HUDEP-2 (cell line): ENCODE measurements around the gene DYNC1I1.

Source experiments
- DNase-seq, 76 experiments: peaks; one replicate each; lab custom pipeline; 2025; ENCODE audit not compliant: unreplicated experiment in 76 of 76; lab: John Stamatoyannopoulos, UW

Gene DYNC1I1

GRCh38 chr7:96118449-96119001, 346.2 kb downstream of the DYNC1I1 start:
- no peak for DNase-seq

DNA sequence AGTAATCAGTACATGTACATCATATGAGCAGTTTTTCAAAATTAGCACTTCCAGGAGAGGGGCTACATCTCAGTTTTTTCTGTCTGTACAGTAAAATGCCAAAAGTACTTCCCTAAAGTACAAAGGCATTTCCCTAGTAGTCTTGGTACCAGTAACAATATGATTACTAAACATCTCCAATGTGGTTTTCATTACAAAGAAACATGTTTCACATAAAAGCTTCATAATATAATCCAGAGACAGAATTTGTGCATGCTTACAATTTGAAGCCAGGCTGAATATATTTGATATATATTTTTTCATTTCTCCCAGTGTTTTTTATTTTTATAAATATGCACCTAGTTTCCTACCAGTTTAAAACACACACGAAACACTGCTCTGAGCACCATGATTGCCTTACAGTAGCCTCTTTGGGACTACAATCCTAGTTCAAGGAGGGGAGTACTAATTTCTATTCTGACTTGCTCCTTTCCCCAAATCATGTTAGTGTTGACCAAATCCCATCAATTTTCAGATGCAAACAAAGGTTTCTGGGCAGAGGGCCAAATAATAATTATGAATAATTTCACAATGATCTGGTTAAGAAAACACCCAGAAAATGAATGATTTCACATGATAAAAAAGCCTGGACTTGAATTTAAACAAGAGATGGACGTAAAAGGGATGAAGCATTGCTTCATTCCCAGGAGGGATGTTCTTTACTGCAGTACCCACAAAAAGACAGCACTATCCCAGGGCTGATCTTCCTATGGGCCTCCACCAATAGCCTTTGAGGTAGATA, 348.3 kb downstream of the DYNC1I1 start:
- DNase-seq: no peak

DNA sequence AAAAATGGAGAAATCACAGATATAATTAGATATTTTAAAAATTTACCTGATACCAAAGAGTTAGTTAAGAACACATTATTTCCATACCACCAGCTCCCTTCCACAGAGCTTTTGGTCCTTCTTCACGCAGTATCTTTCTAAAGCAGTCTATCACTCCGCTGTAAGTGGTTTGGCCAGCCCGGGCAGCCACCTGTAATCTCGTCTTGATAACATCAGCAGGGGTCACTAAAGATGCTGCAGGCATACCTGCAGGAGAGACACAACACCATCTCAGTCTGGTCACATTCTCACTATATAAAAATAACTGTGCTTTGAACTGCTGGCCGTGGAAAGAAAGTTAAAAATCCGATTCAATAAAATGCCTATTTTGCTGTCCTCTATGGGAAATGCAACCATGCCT, 349.4 kb downstream of the DYNC1I1 start:
- no peak for DNase-seq

- no peak for DNase-seq
These were observed 350.4 kb downstream of the DYNC1I1 start for GRCh38 chr7:96122746-96123145.

- DNase-seq: no peak
These were observed 354.0 kb downstream of the DYNC1I1 start for GRCh38 chr7:96126382-96126781.

DNA sequence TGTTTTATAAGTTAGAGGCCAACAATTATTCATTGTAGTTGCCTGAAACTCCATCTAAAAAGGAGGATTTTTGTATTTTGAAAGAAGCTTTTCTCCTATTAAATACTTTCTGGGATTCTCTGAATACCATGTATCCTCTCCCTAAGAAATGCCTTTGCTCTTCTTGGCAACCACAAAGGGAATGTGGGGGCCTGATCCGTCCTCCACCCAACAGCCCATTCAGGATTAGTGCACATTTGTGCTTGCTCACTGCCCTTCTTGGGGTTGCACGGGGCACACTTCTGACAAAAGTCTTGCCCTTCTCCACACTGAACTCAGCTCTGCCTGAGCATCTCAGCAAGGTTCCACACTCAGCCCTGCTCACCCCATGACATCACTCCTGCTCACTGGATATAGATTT, 355.4 kb downstream of the DYNC1I1 start:
- no peak for DNase-seq

- no peak for DNase-seq
These were observed 359.2 kb downstream of the DYNC1I1 start for GRCh38 chr7:96131525-96131924.

- no peak for DNase-seq
These were observed 362.9 kb downstream of the DYNC1I1 start for GRCh38 chr7:96135241-96135640.

DNA sequence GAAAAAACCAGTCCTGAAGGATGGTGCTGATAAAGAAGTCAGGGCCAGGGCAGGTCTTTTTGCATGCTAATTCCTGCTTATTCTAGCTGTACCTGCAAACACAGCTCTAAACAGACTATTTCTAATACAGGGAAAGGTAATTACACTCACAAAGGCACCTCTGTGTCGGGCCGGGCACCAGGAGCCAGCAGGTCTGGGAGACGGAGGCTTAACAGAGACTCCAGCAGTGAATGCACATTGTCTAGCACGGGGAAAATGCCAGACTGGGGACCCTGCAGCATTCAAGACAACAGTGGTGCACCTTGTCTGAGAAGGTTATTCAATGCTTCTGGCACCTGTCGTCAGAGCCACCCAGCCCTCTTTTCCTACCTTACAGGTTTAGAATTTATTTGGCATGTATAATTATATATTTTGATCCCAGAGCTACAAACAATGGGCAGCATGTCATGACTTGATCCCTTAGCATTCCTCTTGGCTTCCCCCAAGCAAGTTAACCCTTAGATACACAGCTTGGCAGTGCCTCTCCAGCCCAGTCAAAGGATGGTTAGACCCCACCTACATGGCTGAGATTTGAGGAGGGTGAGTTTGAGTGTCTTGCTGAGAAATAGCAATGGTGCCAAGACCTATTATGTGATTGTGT, 364.4 kb downstream of the DYNC1I1 start:
- DNase-seq: no peak

GRCh38 chr7:96143495-96144259, 371.3 kb downstream of the DYNC1I1 start:
- DNase-seq: no peak

DNA sequence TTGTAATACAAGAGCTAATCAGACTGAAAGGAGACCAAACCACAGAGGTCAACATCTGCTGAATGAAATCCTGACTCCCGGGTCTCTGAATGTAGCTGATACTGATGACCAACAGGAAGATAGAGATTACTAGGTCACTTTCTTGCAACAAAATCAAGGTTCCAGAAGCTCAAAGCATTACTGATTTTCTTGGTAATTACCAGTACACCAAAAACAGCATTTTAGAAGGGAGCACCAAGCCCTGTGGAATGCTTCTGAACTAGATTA, 371.8 kb downstream of the DYNC1I1 start:
- no peak for DNase-seq
